HG02763 (cell line): Measurements from ENCODE around the gene ZNF346.

Experiments used
- ATAC-seq: cut with Tn5 transposase; IDR thresholded peaks from one replicate; pipeline ENCODE4 v1.9.1; 2021; ENCODE audit warnings: mild to moderate bottlenecking, moderate library complexity; ENCODE audit not compliant: unreplicated experiment

The ZNF346 gene

DNA sequence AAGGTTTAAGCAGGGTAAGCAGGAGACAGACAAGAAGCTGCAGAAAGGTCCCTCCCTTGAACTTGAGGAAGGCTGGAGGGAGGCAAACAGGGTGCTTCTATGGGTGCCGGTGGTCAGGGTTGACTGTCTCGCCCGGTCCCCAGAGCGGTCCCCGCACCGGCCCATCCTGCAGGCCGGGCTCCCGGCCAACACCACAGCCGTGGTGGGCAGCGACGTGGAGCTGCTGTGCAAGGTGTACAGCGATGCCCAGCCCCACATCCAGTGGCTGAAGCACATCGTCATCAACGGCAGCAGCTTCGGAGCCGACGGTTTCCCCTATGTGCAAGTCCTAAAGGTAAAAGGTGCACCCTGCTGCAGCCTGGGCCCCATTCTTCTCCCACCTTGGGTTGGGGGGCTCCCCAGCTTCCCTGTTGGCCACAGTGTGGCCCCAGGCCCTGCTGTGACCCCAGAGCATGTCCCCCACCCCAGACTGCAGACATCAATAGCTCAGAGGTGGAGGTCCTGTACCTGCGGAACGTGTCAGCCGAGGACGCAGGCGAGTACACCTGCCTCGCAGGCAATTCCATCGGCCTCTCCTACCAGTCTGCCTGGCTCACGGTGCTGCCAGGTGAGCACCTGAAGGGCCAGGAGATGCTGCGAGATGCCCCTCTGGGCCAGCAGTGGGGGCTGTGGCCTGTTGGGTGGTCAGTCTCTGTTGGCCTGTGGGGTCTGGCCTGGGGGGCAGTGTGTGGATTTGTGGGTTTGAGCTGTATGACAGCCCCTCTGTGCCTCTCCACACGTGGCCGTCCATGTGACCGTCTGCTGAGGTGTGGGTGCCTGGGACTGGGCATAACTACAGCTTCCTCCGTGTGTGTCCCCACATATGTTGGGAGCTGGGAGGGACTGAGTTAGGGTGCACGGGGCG, 69.9 kb downstream of the ZNF346 start:
- ATAC-seq = no peak

- ATAC-seq = no peak
Measured at GRCh38 chr5:177093082-177093712, 70.7 kb downstream of the ZNF346 start.

- ATAC-seq = no peak
Measured at GRCh38 chr5:177093803-177094202, 71.3 kb downstream of the ZNF346 start.

GRCh38 chr5:177094224-177095087, 72.0 kb downstream of the ZNF346 start:
- ATAC-seq = no peak

- ATAC-seq = no peak
Measured at GRCh38 chr5:177095088-177095669, 72.7 kb downstream of the ZNF346 start.

GRCh38 chr5:177096162-177097015, 73.9 kb downstream of the ZNF346 start:
- ATAC-seq = no peak

DNA sequence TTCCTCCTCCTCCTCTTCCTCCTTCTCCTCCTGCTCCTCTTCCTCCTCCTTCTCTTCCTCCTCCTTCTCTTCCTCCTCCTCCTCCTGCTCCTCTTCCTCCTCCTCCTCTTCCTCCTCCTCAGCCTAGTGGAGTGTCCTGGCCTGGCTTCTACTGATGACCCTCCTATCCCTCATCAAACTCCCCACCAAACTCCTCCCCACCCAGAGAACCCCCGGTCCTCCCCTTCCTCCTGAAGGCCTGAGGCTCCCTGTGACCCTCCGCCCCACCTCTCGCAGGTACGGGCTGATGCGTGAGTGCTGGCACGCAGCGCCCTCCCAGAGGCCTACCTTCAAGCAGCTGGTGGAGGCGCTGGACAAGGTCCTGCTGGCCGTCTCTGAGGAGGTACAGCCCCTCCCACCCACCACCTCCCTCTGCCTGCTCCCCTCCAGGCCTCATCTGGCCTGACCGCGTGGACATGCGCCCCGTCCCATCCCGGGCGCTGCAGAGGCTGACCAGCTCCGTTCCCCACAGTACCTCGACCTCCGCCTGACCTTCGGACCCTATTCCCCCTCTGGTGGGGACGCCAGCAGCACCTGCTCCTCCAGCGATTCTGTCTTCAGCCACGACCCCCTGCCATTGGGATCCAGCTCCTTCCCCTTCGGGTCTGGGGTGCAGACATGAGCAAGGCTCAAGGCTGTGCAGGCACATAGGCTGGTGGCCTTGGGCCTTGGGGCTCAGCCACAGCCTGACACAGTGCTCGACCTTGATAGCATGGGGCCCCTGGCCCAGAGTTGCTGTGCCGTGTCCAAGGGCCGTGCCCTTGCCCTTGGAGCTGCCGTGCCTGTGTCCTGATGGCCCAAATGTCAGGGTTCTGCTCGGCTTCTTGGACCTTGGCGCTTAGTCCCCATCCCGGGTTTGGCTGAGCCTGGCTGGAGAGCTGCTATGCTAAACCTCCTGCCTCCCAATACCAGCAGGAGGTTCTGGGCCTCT, 74.8 kb downstream of the ZNF346 start:
- no peak for ATAC-seq

GRCh38 chr5:177098120-177098469, 75.6 kb downstream of the ZNF346 start:
- no peak for ATAC-seq

DNA sequence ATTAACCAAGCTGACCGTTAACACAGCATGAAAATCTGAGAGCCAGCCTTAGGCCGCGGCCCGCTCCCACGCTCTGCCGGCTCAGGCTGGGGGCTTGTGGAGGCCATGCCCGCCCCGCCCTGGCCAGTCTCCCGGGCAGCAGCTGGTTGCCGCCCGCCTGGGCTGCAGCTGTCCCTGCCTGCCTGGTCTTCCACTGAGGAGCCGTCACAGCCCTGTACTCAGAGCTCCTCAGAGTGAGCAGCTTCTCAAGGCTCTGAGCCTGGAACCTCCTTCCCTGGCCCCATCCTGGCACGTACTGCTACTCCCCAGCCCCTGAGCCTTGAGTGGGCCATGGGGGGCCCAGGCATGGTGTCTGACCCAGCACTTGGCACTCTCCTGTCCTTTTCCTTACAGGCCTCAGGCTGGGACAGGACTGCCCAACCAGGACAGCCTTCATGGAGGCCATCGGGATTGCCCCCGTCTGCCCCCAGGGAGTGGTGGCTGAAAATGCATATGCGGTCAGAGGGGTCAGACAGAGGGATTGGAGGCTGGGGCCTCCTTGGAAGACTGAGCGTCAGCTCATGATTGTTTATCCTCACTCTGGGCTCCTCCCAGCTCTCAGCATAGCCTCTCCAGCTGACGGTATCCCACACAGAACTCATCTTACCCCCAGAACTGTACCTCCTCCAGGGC, 76.1 kb downstream of the ZNF346 start:
- no peak for ATAC-seq

GRCh38 chr5:177099422-177100093, 77.1 kb downstream of the ZNF346 start:
- ATAC-seq = no peak

- ATAC-seq = no peak
Measured at GRCh38 chr5:177100714-177101121, 78.2 kb downstream of the ZNF346 start.

GRCh38 chr5:177103523-177104253, 81.2 kb downstream of the ZNF346 start:
- no peak for ATAC-seq

GRCh38 chr5:177105691-177106476, 83.4 kb downstream of the ZNF346 start:
- ATAC-seq = no peak

- ATAC-seq = no peak
Measured at GRCh38 chr5:177107159-177107558, 84.7 kb downstream of the ZNF346 start.

GRCh38 chr5:177109810-177110209, 87.3 kb downstream of the ZNF346 start:
- ATAC-seq = no peak

DNA sequence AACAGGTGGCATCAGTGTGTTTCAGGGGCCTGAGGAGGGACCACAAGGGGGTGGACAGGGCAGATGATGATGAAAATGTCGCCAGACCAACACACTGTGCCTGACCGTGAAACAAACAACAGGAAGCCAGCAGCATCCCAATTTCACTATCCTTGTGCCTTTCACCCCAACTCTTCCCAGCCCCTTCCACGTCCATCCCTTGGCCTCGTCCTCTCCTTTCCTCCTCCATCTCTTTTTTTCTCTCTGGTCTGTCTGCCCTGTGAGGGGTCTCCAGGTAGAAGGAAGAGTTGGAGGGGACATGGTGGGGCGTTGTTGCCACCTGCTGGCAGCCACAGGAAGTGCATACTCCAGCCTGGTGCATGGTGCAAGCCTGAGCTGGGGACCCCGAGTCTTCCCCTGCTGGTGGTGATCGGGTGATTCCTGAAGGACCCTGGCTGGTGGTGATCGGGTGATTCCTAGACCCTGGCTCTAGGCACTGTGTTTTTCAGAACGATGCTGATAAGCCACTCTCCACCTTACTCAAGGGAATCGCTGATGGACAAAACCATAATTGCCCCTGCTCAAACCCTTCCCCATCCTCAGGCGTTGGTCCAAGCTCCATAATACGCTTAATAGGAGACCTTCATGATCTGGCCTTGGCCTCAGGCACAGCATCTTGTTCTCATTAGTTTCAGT, 89.4 kb downstream of the ZNF346 start:
- ATAC-seq = no peak
